ENCODE data around the gene RIT1. TPM values are rescaled to one million over a fixed set of nuclear protein-coding genes. Genes with fewer than 3 reads are reported as not detected.

Gene RIT1
- total and polyA plus RNA-seq, 2 of the 13 experiments (the other 11 are each of a cell fraction or from before 2014, with no cell fraction given), result 12.2 to 32.2 TPM

DNA sequence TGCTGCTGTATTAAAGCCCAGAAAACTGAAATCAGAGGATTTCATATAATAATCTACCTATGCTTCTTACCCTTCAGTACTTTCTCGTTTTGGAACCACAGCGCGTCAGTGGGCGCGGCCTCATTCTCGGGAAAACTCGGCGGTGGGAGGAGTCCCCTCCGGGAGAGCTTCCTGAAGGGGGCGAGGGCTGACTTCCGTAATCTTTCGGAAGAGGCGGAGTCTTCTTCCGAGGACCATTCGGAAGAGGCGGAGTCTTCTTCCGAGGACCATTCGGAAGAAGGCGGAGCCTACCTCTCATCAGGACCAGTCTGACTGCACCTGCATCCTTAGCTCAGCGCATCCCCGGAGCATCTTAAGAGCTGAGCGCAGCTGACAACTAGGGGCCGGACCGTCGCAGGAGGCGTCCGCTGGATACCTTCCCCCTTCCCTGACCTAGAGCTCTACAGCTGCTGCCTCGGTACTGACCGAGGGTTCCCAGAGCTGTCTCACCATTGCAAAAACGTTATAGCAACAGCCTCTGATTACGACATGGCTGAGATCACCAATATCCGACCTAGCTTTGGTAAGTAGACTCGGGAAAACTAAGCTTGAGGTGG, 51.8 kb downstream of the RIT1 start, which contains the start of gene SYT11 (continued):
- no peak for TF ChIP-seq RORA (CRISPR knock-in tag; IDR thresholded peaks at IDR 0.05)
- TF ChIP-seq ELF3 (CRISPR knock-in tag; IDR thresholded peaks at IDR 0.05), result peak; percentile 65
- no peak for TF ChIP-seq SRF (IDR thresholded peaks at IDR 0.05; ENCODE audit: low read depth, low read length)
- peak; percentile 42 for TF ChIP-seq CEBPB (IDR thresholded peaks at IDR 0.05; ENCODE audit: borderline replicate concordance, low read depth, low read length)
- 0 out of 2 replicates have a peak, but pooled peaks have one; percentile 32 for TF ChIP-seq ZNF589 (CRISPR knock-in tag; conservative IDR thresholded peaks at IDR 0.05)
- peak; percentile 49; the same call in 1 of the 2 replicates for TF ChIP-seq TOE1 (CRISPR knock-in tag; IDR thresholded peaks at IDR 0.05)
- TF ChIP-seq DR1 (CRISPR knock-in tag; IDR thresholded peaks at IDR 0.05), result 0 out of 2 replicates have a peak, but pooled peaks have one; percentile 23
- peak; percentile 47; the same call in 1 of the 2 replicates for TF ChIP-seq GABPA (IDR thresholded peaks at IDR 0.05; ENCODE audit: low read depth, low read length)
- peak; percentile 88 for TF ChIP-seq GABPA (CRISPR knock-in tag; IDR thresholded peaks at IDR 0.05; ENCODE audit: low read depth)
- TF ChIP-seq ZFP36L2 (CRISPR knock-in tag; IDR thresholded peaks at IDR 0.05), result no peak
- peak; percentile 94 for TF ChIP-seq ELF1 (CRISPR knock-in tag; IDR thresholded peaks at IDR 0.05)
- TF ChIP-seq SALL1 (CRISPR knock-in tag; IDR thresholded peaks at IDR 0.05), result peak; percentile 59; the same call in 1 of the 2 replicates
- TF ChIP-seq, protein P1, sequence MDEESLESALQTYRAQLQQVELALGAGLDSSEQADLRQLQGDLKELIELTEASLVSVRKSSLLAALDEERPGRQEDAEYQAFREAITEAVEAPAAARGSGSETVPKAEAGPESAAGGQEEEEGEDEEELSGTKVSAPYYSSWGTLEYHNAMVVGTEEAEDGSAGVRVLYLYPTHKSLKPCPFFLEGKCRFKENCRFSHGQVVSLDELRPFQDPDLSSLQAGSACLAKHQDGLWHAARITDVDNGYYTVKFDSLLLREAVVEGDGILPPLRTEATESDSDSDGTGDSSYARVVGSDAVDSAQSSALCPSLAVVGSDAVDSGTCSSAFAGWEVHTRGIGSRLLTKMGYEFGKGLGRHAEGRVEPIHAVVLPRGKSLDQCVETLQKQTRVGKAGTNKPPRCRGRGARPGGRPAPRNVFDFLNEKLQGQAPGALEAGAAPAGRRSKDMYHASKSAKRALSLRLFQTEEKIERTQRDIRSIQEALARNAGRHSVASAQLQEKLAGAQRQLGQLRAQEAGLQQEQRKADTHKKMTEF (CRISPR knock-in tag; IDR thresholded peaks at IDR 0.05), result peak; percentile 32; the same call in 1 of the 2 replicates
- TF ChIP-seq IRF2 (CRISPR knock-in tag; IDR thresholded peaks at IDR 0.05), result no peak
- TF ChIP-seq, protein P2, sequence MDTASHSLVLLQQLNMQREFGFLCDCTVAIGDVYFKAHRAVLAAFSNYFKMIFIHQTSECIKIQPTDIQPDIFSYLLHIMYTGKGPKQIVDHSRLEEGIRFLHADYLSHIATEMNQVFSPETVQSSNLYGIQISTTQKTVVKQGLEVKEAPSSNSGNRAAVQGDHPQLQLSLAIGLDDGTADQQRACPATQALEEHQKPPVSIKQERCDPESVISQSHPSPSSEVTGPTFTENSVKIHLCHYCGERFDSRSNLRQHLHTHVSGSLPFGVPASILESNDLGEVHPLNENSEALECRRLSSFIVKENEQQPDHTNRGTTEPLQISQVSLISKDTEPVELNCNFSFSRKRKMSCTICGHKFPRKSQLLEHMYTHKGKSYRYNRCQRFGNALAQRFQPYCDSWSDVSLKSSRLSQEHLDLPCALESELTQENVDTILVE (CRISPR knock-in tag; IDR thresholded peaks at IDR 0.05), result peak; percentile 59; the same call in 1 of the 2 replicates
- TF ChIP-seq, protein P3, sequence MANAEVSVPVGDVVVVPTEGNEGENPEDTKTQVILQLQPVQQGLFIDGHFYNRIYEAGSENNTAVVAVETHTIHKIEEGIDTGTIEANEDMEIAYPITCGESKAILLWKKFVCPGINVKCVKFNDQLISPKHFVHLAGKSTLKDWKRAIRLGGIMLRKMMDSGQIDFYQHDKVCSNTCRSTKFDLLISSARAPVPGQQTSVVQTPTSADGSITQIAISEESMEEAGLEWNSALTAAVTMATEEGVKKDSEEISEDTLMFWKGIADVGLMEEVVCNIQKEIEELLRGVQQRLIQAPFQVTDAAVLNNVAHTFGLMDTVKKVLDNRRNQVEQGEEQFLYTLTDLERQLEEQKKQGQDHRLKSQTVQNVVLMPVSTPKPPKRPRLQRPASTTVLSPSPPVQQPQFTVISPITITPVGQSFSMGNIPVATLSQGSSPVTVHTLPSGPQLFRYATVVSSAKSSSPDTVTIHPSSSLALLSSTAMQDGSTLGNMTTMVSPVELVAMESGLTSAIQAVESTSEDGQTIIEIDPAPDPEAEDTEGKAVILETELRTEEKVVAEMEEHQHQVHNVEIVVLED (CRISPR knock-in tag; IDR thresholded peaks at IDR 0.05; ENCODE audit: borderline replicate concordance), result peak; percentile 23; the same call in 1 of the 2 replicates
- TF ChIP-seq ZFP41 (CRISPR knock-in tag; IDR thresholded peaks at IDR 0.05; ENCODE audit: borderline replicate concordance), result no peak
- no peak for TF ChIP-seq ZNF558 (CRISPR knock-in tag; IDR thresholded peaks at IDR 0.05; ENCODE audit: borderline replicate concordance)
- peak; percentile 60; the same call in 1 of the 2 replicates for TF ChIP-seq THAP11 (CRISPR knock-in tag; IDR thresholded peaks at IDR 0.05)
- TF ChIP-seq PLRG1 (conservative IDR thresholded peaks at IDR 0.05), result no peak
- TF ChIP-seq KDM1A (CRISPR knock-in tag; IDR thresholded peaks at IDR 0.05), result peak; percentile 92; the same call in 1 of the 2 replicates
- 0 out of 2 replicates have a peak, but pooled peaks have one; percentile 68 for TF ChIP-seq ZNF253 (CRISPR knock-in tag; IDR thresholded peaks at IDR 0.05; ENCODE audit: borderline replicate concordance)
- TF ChIP-seq KMT2B (CRISPR knock-in tag; IDR thresholded peaks at IDR 0.05), result peak; percentile 39; the same call in 1 of the 2 replicates
